BE2C (cell line): Measurements from ENCODE around the gene DNAJC9.

Source experiments
- DNase-seq: peaks from one replicate; pipeline ENCODE4 v3.0.0-alpha.2; 2020
- H3K27me3 ChIP-seq: fragments of 250-450 bp; sonication (Bioruptor Pico); 2 replicates; pipeline ENCODE4 v1.5.1; 2020; ENCODE audit warnings: mild to moderate bottlenecking
- H3K36me3 ChIP-seq: fragments of 250-450 bp; sonication (Bioruptor Pico); 2 replicates; pipeline ENCODE4 v1.5.1; 2020; ENCODE audit warnings: mild to moderate bottlenecking
- H3K4me1 ChIP-seq: fragments of 250-450 bp; sonication (Bioruptor Pico); 2 replicates; pipeline ENCODE4 v1.5.1; 2020
- H3K4me3 ChIP-seq: 2 replicates; pipeline ENCODE4 v1.5.1; 2011; ENCODE audit warnings: low read depth, low read length
- H3K9me3 ChIP-seq: fragments of 250-450 bp; sonication (Bioruptor Pico); 2 replicates; pipeline ENCODE4 v1.5.1; 2020
- CTCF ChIP-seq: IDR thresholded peaks from 2 replicates; pipeline ENCODE4 v1.5.1; 2012; ENCODE audit warnings: mild to moderate bottlenecking, low read depth, low read length

Gene DNAJC9

GRCh38 chr10:73232887-73233286, 14.2 kb downstream of the DNAJC9 start:
- DNase-seq: peak; percentile 20
- Histone ChIP-seq H3K9me3 (no peaks in the 10 kb centered on the region), H3K27me3 (no peaks in the 10 kb centered on the region), H3K4me3 (no peak overlapping the region), H3K36me3 (peaks cover 13% of the 10 kb centered on the region), H3K4me1 (no peaks in the 10 kb centered on the region)
- peak; percentile 45 for TF ChIP-seq CTCF

- no peaks in the 10 kb centered on the region for H3K4me1 ChIP-seq
These were observed 17.5 kb downstream of the DNAJC9 start for GRCh38 chr10:73229567-73229966.

GRCh38 chr10:73228247-73228646, 18.8 kb downstream of the DNAJC9 start:
- no peaks in the 10 kb centered on the region for H3K9me3 ChIP-seq
- TF ChIP-seq CTCF: no peak
- no peak for DNase-seq
- H3K27me3 ChIP-seq: no peaks in the 10 kb centered on the region
- H3K4me3 ChIP-seq: no peak overlapping the region
- H3K36me3 ChIP-seq: no peaks in the 10 kb centered on the region; the same call in 1 of the 2 replicates
- no peaks in the 10 kb centered on the region for H3K4me1 ChIP-seq

More at GRCh38 chr10:73229567-73229966, 17.5 kb downstream of the DNAJC9 start:
- H3K36me3 ChIP-seq: peaks cover 5% of the 10 kb centered on the region
- H3K27me3 ChIP-seq: no peaks in the 10 kb centered on the region
- H3K9me3 ChIP-seq: no peaks in the 10 kb centered on the region
- no peak for DNase-seq
- TF ChIP-seq CTCF: no peak
- H3K4me3 ChIP-seq: no peak overlapping the region

- no peaks in the 10 kb centered on the region for H3K4me1 ChIP-seq
These were observed 20.4 kb downstream of the DNAJC9 start for GRCh38 chr10:73226663-73227062.

GRCh38 chr10:73225518-73225917, 21.5 kb downstream of the DNAJC9 start:
- H3K36me3 ChIP-seq: no peaks in the 10 kb centered on the region
- no peak for DNase-seq
- no peaks in the 10 kb centered on the region for H3K9me3 ChIP-seq
- H3K4me1 ChIP-seq: no peaks in the 10 kb centered on the region
- H3K4me3 ChIP-seq: no peak overlapping the region
- no peaks in the 10 kb centered on the region for H3K27me3 ChIP-seq
- no peak for TF ChIP-seq CTCF

More at GRCh38 chr10:73226663-73227062, 20.4 kb downstream of the DNAJC9 start:
- no peaks in the 10 kb centered on the region for H3K36me3 ChIP-seq
- no peak for TF ChIP-seq CTCF
- H3K4me3 ChIP-seq: no peak overlapping the region
- no peaks in the 10 kb centered on the region for H3K9me3 ChIP-seq
- no peak for DNase-seq
- no peaks in the 10 kb centered on the region for H3K27me3 ChIP-seq

- DNase-seq: no peak
- H3K36me3 ChIP-seq: no peaks in the 10 kb centered on the region
- H3K9me3 ChIP-seq: no peaks in the 10 kb centered on the region
- H3K4me3 ChIP-seq: no peak overlapping the region
- no peak for TF ChIP-seq CTCF
- no peaks in the 10 kb centered on the region for H3K27me3 ChIP-seq
- H3K4me1 ChIP-seq: no peaks in the 10 kb centered on the region
These were observed 26.1 kb downstream of the DNAJC9 start for GRCh38 chr10:73220989-73221388.
